HepG2 (cell line): ENCODE measurements around the gene RASAL3. TPM values are rescaled to one million over a fixed set of nuclear protein-coding genes. Genes with fewer than 3 reads are reported as not detected.

Experiments
- ATAC-seq: fragments of 200-7000 bp; cut with Tn5 transposase; 3 replicates; pipeline ENCODE4 v1.9.1; 2020; ENCODE audit warnings: mild to moderate bottlenecking, moderate library complexity
- BruUV-seq: library from RNA; stranded (reverse); fragments of 400-500 nt; replicated peaks from 2 replicates; lab custom pipeline; 2021; lab: Mats Ljungman, UMichigan
- CTCF ChIA-PET: fragments of 300-600 bp; formaldehyde crosslinking; extraction: SDS; loops from one replicate; lab custom pipeline; 2021; ENCODE audit warnings: low total read pairs, inconsistent platforms, low intra/inter-chr PET ratio; lab: Yijun Ruan, JAX
- POLR2A ChIA-PET: fragments of 350-600 bp; sonication (Branson Sonifier 250); formaldehyde crosslinking; loops from one replicate; lab custom pipeline; 2020; ENCODE audit warnings: antibody characterized with exemption, inconsistent platforms; lab: Yijun Ruan, JAX
- DNase-seq: peaks from one replicate; pipeline ENCODE4 v3.0.0-alpha.2; 2015; ENCODE audit warnings: low spot score
- FAIRE-seq: peaks from 3 replicates; lab custom pipeline; 2011; peaks lifted over from hg19 to GRCh38; lab: Jason Lieb, UNC
- H2AFZ ChIP-seq: one replicate; pipeline ENCODE4 v1.6.1; 2011; ENCODE audit warnings: low read length, inconsistent platforms
- H3K27ac ChIP-seq: fragments of 300-600 bp; 3 replicates; pipeline ENCODE4 v1.8.0; 2011; ENCODE audit warnings: mixed run types, mild to moderate bottlenecking, mixed read lengths, low read length, inconsistent platforms; ENCODE audit not compliant: insufficient read depth; ENCODE audit errors: extremely low read length
- H3K27me3 ChIP-seq, 2 experiments: fragments of 200-600 bp in 1 of 2; 2 replicates in 1 of 2; 3 replicates in 1 of 2; pipeline versions ENCODE4 v1.6.0 to v1.8.0; 2011; ENCODE audit warnings: low read length in 2 of 2, mild to moderate bottlenecking in 2 of 2, moderate library complexity in 2 of 2, inconsistent platforms in 1 of 2; ENCODE audit not compliant: insufficient read depth in 2 of 2, control insufficient read depth in 1 of 2
- H3K36me3 ChIP-seq, 2 experiments: fragments of 200-600 bp in 1 of 2; replicated peaks in 1 of 2; 2 replicates in 1 of 2; 3 replicates in 1 of 2; pipeline versions ENCODE4 v1.5.1 to v1.8.0; 2011; ENCODE audit warnings: low read length in 2 of 2, inconsistent platforms in 1 of 2; ENCODE audit not compliant: insufficient read depth in 2 of 2, control insufficient read depth in 1 of 2
- H3K4me1 ChIP-seq: 2 replicates; pipeline ENCODE4 v1.5.1; 2012; ENCODE audit warnings: low read length, inconsistent platforms; ENCODE audit not compliant: insufficient read depth
- H3K4me2 ChIP-seq: 2 replicates; pipeline ENCODE4 v1.6.0; 2011; ENCODE audit warnings: low read depth, low read length, inconsistent platforms
- H3K4me3 ChIP-seq, 3 experiments: fragments of 200-600 bp in 1 of 3; sonication (generic), shearing (Covaris generic) in 1 of 3; replicated peaks in 1 of 3; 2 replicates each; pipeline ENCODE4 v1.5.1; 2011 to 2016; ENCODE audit warnings: low read length in 3 of 3, inconsistent platforms in 2 of 3, low read depth in 2 of 3, mild to moderate bottlenecking in 2 of 3, control low read depth in 1 of 3, mixed read lengths in 1 of 3; ENCODE audit not compliant: insufficient read depth in 1 of 3
- H3K79me2 ChIP-seq: one replicate; pipeline ENCODE4 v1.6.1; 2011; ENCODE audit warnings: low read length, inconsistent platforms; ENCODE audit not compliant: insufficient read depth
- H3K9ac ChIP-seq: 2 replicates; pipeline ENCODE4 v1.6.0; 2011; ENCODE audit warnings: mild to moderate bottlenecking, low read depth, low read length, inconsistent platforms; ENCODE audit not compliant: insufficient read depth
- H3K9me3 ChIP-seq: 2 replicates; pipeline ENCODE4 v1.5.1; 2012; ENCODE audit warnings: mild to moderate bottlenecking, low read length
- H4K20me1 ChIP-seq: 2 replicates; pipeline ENCODE4 v1.6.0; 2011; ENCODE audit warnings: inconsistent platforms, mild to moderate bottlenecking, low read length, moderate library complexity; ENCODE audit not compliant: insufficient read depth
- MAF1 ChIP-seq: sonication (generic); formaldehyde crosslinking; IDR thresholded peaks from 2 replicates; pipeline ENCODE4 v1.5.0; 2020; ENCODE audit warnings: missing genetic modification reagents, borderline replicate concordance
- MTA1 ChIP-seq: sonication (generic); formaldehyde crosslinking; IDR thresholded peaks from 2 replicates; pipeline ENCODE4 v1.4.0; 2020; ENCODE audit warnings: missing genetic modification reagents, mild to moderate bottlenecking, borderline replicate concordance
- ONECUT2 ChIP-seq: sonication (generic); formaldehyde crosslinking; IDR thresholded peaks from 2 replicates; pipeline ENCODE4 v1.4.0; 2020; ENCODE audit warnings: missing genetic modification reagents
- PTBP1 ChIP-seq: fragments of 200-400 bp; formaldehyde crosslinking; IDR thresholded peaks from 2 replicates; pipeline ENCODE4 v1.6.1; 2018; ENCODE audit warnings: low read length, low read depth; ENCODE audit not compliant: poor library complexity, severe bottlenecking
- TCF7L2 ChIP-seq: IDR thresholded peaks from 2 replicates; pipeline ENCODE4 v1.6.1; 2011; ENCODE audit warnings: mild to moderate bottlenecking, low read depth, low read length, moderate library complexity
- ZFP62 ChIP-seq: sonication (generic); formaldehyde crosslinking; IDR thresholded peaks from 2 replicates; pipeline ENCODE4 v1.4.0; 2020; ENCODE audit warnings: missing genetic modification reagents
- ZNF343 ChIP-seq: sonication (generic); formaldehyde crosslinking; IDR thresholded peaks from 2 replicates; pipeline ENCODE4 v1.4.0; 2020; ENCODE audit warnings: mild to moderate bottlenecking, missing genetic modification reagents
- WGBS: methylation state at CpG from one replicate; pipeline ENCODE4 v1.1.6; 2017; ENCODE audit warnings: low lambda C conversion rate; 5-methylcytosine and 5-hydroxymethylcytosine counted together
- in situ Hi-C: cut with HindIII; loops from 2 replicates; pipeline ENCODE4 v1.10.0; 2017; ENCODE audit warnings: low pct_unique_long_range_greater_than_20kb; ENCODE audit not compliant: extremely low pct_ligation_motif_present
- intact Hi-C: fragments of 100-400 bp; cut with micrococcal nuclease; formaldehyde crosslinking; loops from one replicate; pipeline ENCODE4 v1.10.0; 2022; ENCODE audit not compliant: unreplicated experiment
- polyA plus RNA-seq, 8 experiments: library from polyadenylated mRNA; depleted of rRNA in 3 of 8; stranded (reverse) in 7 of 8; unstranded in 1 of 8; fragments of >200 nt; fragmentation: Illumina TruSeq in 4 of 8; extraction: Trizol in 4 of 8; gene quantifications; 2 replicates each; pipeline versions ENCODE4 v1.2.1 to v1.2.3, GENCODE V29; 2011 to 2016; ENCODE audit warnings: low read depth in 4 of 8, missing spikeins in 1 of 8, mixed read lengths in 1 of 8; ENCODE audit not compliant: insufficient read depth in 1 of 8
- total RNA-seq, 5 experiments: library from RNA; depleted of rRNA; stranded (reverse); fragments of >200 nt; fragmentation: Illumina TruSeq; extraction: Trizol; gene quantifications; 2 replicates each; pipeline ENCODE4 v1.2.3, GENCODE V29; 2016; ENCODE audit warnings: low read depth in 1 of 5
- TF ChIP-seq, protein P1 (sequence below): sonication (generic); formaldehyde crosslinking; IDR thresholded peaks from 2 replicates; pipeline ENCODE4 v1.5.1; 2020; ENCODE audit warnings: mild to moderate bottlenecking, missing genetic modification reagents, moderate library complexity

RASAL3 gene
- total and polyA plus RNA-seq, 2 of the 13 experiments (the other 11 are each of a cell fraction or from before 2014, with no cell fraction given), result not detected

- TF ChIP-seq, protein P1, sequence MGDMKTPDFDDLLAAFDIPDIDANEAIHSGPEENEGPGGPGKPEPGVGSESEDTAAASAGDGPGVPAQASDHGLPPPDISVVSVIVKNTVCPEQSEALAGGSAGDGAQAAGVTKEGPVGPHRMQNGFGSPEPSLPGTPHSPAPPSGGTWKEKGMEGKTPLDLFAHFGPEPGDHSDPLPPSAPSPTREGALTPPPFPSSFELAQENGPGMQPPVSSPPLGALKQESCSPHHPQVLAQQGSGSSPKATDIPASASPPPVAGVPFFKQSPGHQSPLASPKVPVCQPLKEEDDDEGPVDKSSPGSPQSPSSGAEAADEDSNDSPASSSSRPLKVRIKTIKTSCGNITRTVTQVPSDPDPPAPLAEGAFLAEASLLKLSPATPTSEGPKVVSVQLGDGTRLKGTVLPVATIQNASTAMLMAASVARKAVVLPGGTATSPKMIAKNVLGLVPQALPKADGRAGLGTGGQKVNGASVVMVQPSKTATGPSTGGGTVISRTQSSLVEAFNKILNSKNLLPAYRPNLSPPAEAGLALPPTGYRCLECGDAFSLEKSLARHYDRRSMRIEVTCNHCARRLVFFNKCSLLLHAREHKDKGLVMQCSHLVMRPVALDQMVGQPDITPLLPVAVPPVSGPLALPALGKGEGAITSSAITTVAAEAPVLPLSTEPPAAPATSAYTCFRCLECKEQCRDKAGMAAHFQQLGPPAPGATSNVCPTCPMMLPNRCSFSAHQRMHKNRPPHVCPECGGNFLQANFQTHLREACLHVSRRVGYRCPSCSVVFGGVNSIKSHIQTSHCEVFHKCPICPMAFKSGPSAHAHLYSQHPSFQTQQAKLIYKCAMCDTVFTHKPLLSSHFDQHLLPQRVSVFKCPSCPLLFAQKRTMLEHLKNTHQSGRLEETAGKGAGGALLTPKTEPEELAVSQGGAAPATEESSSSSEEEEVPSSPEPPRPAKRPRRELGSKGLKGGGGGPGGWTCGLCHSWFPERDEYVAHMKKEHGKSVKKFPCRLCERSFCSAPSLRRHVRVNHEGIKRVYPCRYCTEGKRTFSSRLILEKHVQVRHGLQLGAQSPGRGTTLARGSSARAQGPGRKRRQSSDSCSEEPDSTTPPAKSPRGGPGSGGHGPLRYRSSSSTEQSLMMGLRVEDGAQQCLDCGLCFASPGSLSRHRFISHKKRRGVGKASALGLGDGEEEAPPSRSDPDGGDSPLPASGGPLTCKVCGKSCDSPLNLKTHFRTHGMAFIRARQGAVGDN (CRISPR knock-in tag), result peak; percentile 13; the same call in 1 of the 2 replicates
- TF ChIP-seq ZNF343 (CRISPR knock-in tag), result no peak
Measured at GRCh38 chr19:15453906-15454860, 10.2 kb downstream of the RASAL3 start (continued).

DNA sequence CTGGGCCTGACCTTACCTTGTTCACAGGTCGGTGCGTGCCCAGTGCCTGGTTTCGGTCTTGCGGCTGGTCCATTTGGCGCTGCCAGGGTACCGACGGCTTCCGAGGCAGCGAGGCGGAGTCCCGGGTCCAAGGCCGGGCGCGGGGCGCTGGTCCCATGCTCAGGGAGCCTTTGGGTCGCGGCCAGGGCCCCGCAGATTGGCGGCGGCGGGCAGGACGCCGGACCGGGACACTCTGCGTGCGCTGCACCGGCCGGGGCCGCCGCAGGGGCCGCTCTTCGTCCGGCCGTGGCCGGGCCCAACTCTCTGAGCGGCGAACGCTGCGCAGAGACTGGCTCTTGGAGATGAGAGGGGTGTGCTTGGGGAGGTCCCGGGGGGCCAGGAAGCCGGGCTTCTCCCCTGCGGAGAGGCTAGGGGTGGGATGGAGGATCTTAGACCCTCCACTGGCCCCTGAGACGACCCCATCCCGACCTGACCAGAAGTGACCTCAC lies 11.2 kb downstream of the RASAL3 start:
- H3K36me3 ChIP-seq, result no peaks in the 10 kb centered on the region
- ATAC-seq (no peak), FAIRE-seq (no peak), DNase-seq (no peak)
- intact Hi-C loops, result no loop called here
- H3K4me1 ChIP-seq, result peaks cover 37% of the 10 kb centered on the region
- no peaks in the 10 kb centered on the region for H3K79me2 ChIP-seq
- no TSS peak for BruUV-seq
- ChIA-PET POLR2A (interaction anchor here (1.4 to 2.2 kb wide), 2 partner anchors 20 to 34 kb away, joined by 7 to 18 read pairs; partner anchors contain the start of gene AKAP8L), CTCF (no interaction called here)
- peak overlapping the region; percentile 69 for H3K4me2 ChIP-seq
- H2AFZ ChIP-seq, result no peak overlapping the region
- no peaks in the 10 kb centered on the region for H4K20me1 ChIP-seq
- no peak overlapping the region for H3K9ac ChIP-seq
- TF ChIP-seq PTBP1 (no peak), MTA1 (CRISPR knock-in tag) (peak; percentile 43; the same call in 1 of the 2 replicates), ZFP62 (no peak), ONECUT2 (no peak), TCF7L2 (no peak), MAF1 (CRISPR knock-in tag) (no peak)
- in situ Hi-C loops, result no loop called here
- no peak overlapping the region for H3K27ac ChIP-seq
- 0% methylated on average over 2 of the region's 44 CpGs for WGBS
- peak overlapping the region in 1 of 3 experiments; percentile 61; a peak in 1 of 6 replicates for H3K4me3 ChIP-seq
- no peaks in the 10 kb centered on the region for H3K27me3 ChIP-seq
- no peaks in the 10 kb centered on the region for H3K9me3 ChIP-seq
